Vagina (tissue), 2 donors: ENCODE measurements around the gene ZNF469.

Experiments used
- POLR2A ChIP-seq, 2 donors: fragments of 450-650 bp; IDR thresholded peaks; one replicate each; pipeline ENCODE4 v1.6.1; 2017; ENCODE audit warnings: antibody characterized with exemption in 2 of 2, mild to moderate bottlenecking in 2 of 2, moderate library complexity in 2 of 2
- POLR2AphosphoS5 ChIP-seq, 2 donors: sonication (generic); formaldehyde crosslinking; IDR thresholded peaks; one replicate each; pipeline ENCODE4 v1.9.0; 2017; ENCODE audit warnings: antibody characterized with exemption in 2 of 2, mild to moderate bottlenecking in 2 of 2, low read depth in 1 of 2; ENCODE audit not compliant: insufficient read depth in 1 of 2
- TF ChIP-seq, protein P1 (sequence below), 3 experiments: fragments of 450-650 bp in 2 of 3; fragments of 200-600 bp in 1 of 3; sonication (generic) in 1 of 3; IDR thresholded peaks; one replicate each; pipeline ENCODE4 v1.5.1; 2017 to 2019; ENCODE audit warnings: antibody characterized with exemption in 3 of 3, mild to moderate bottlenecking in 2 of 3, moderate library complexity in 2 of 3

DNA sequence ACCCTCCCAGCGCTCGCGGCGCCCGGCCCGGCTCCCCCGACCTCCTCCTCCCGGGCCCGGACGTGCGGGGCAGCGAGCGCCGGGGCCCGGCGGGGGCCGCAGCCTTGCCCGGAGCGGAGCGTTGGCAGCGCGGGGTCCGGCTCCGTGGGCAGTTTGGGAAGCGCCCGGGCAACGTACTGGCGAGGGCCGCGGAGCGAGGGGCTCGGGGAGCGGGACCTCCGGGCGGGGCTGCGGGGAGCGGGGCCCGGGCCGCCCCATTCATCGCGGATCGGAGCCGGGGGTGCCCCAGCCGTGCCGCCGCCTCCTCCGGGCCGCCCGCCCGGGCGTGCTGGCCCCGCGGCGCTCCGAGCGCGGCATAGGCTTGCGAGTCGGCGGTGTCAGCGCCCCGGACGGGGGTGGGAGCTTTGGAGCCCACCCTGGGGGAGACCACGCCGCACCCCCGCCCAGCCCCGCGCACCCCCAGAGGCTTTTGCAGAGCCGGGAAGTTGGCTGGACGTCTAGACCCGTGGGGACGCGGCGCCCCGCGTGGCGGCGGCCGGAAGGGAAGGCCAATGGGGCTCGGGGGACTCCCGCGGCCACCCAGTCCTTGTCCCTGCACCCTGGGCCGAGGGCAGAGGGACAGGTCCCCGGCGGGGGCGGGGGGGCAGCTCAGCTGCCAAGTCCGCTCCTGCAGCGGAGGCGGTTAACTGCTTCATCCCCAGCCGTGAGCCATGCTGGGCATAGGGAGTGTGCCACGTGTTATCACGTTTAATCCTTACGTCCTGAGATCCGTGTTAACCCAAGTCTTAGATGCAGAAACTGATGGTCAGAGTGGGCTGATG is 852 bp downstream of the ZNF469 start:
- TF ChIP-seq POLR2A (IDR thresholded peaks at IDR 0.05): no peak
- TF ChIP-seq, protein P1, sequence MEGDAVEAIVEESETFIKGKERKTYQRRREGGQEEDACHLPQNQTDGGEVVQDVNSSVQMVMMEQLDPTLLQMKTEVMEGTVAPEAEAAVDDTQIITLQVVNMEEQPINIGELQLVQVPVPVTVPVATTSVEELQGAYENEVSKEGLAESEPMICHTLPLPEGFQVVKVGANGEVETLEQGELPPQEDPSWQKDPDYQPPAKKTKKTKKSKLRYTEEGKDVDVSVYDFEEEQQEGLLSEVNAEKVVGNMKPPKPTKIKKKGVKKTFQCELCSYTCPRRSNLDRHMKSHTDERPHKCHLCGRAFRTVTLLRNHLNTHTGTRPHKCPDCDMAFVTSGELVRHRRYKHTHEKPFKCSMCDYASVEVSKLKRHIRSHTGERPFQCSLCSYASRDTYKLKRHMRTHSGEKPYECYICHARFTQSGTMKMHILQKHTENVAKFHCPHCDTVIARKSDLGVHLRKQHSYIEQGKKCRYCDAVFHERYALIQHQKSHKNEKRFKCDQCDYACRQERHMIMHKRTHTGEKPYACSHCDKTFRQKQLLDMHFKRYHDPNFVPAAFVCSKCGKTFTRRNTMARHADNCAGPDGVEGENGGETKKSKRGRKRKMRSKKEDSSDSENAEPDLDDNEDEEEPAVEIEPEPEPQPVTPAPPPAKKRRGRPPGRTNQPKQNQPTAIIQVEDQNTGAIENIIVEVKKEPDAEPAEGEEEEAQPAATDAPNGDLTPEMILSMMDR (IDR thresholded peaks at IDR 0.05): peak in 1 of 3 experiments; percentile 47
- no peak for TF ChIP-seq POLR2AphosphoS5 (IDR thresholded peaks at IDR 0.05; ENCODE audit: insufficient read depth in 1 of 2, low read depth in 1 of 2)
